Natural killer cell (primary cell): Measurements from ENCODE around the gene TMEM109. TPM values are rescaled to one million over a fixed set of nuclear protein-coding genes. Genes with fewer than 3 reads are reported as not detected.

Source experiments
- ATAC-seq, 3 donors: fragments of 150-1000 bp in 2 of 3; fragments of 200-7000 bp in 1 of 3; cut with Tn5 transposase; 1 replicate in 1 of 3; 2 replicates in 2 of 3; pipeline ENCODE4 v1.10.0; 2021; ENCODE audit warnings: mild to moderate bottlenecking in 2 of 3, moderate library complexity in 2 of 3
- DNase-seq, 2 donors: peaks; one replicate each; pipeline versions ENCODE4 v3.0.0 to v3.0.0-alpha.2; 2013 to 2021; ENCODE audit warnings: mixed read lengths in 1 of 2
- H3K27ac ChIP-seq: one replicate; pipeline ENCODE4 v1.5.1; 2013; ENCODE audit warnings: mild to moderate bottlenecking, low read length
- H3K27me3 ChIP-seq: one replicate; pipeline ENCODE4 v1.6.1; 2013; ENCODE audit warnings: low read length; ENCODE audit not compliant: control insufficient read depth, insufficient read depth
- H3K36me3 ChIP-seq: one replicate; pipeline ENCODE4 v1.6.1; 2013; ENCODE audit warnings: low read length; ENCODE audit not compliant: control insufficient read depth, insufficient read depth
- H3K4me1 ChIP-seq: one replicate; pipeline ENCODE4 v1.6.1; 2013; ENCODE audit warnings: low read length; ENCODE audit not compliant: control insufficient read depth, insufficient read depth
- H3K4me3 ChIP-seq: one replicate; pipeline ENCODE4 v1.5.1; 2013; ENCODE audit warnings: low read length
- H3K9me3 ChIP-seq: one replicate; pipeline ENCODE4 v1.6.1; 2013; ENCODE audit warnings: low read length; ENCODE audit not compliant: control insufficient read depth, insufficient read depth
- H3K27ac Mint-ChIP-seq, 2 donors: one replicate each; pipeline ENCODE4 v1.8.0; 2022; ENCODE audit warnings: mild to moderate bottlenecking in 2 of 2, mixed read lengths in 2 of 2, moderate library complexity in 1 of 2
- H3K27me3 Mint-ChIP-seq, 2 donors: one replicate each; pipeline ENCODE4 v1.8.0; 2022; ENCODE audit warnings: low read depth in 2 of 2, mixed read lengths in 2 of 2
- H3K36me3 Mint-ChIP-seq: one replicate; pipeline ENCODE4 v1.8.0; 2022; ENCODE audit warnings: mixed read lengths
- H3K4me1 Mint-ChIP-seq, 2 donors: one replicate each; pipeline ENCODE4 v1.8.0; 2022; ENCODE audit warnings: mixed read lengths in 2 of 2
- H3K4me3 Mint-ChIP-seq: one replicate; pipeline ENCODE4 v1.8.0; 2022; ENCODE audit warnings: mild to moderate bottlenecking, moderate library complexity, mixed read lengths
- H3K9me3 Mint-ChIP-seq, 2 donors: one replicate each; pipeline ENCODE4 v1.8.0; 2022; ENCODE audit warnings: mixed read lengths in 2 of 2
- CTCF ChIP-seq: fragments of 200-600 bp; IDR thresholded peaks from one replicate; pipeline ENCODE4 v1.8.0; 2022; ENCODE audit warnings: antibody characterized with exemption
- WGBS: methylation state at CpG from one replicate; pipeline ENCODE4 v1.1.7; 2013; ENCODE audit warnings: missing lambda C conversion rate; ENCODE audit not compliant: insufficient coverage; 5-methylcytosine and 5-hydroxymethylcytosine counted together
- intact Hi-C: fragments of 100-400 bp; cut with micrococcal nuclease; formaldehyde crosslinking; loops from one replicate; pipeline ENCODE4 v1.14.2; 2022
- total RNA-seq, 4 donors: library from RNA; stranded (reverse); fragments of 120-200 nt in 1 of 4; gene quantifications; one replicate each; pipeline versions ENCODE4 v1.2.3 to v1.2.4, GENCODE V29; 2013 to 2022

Gene TMEM109
- total RNA-seq, 3 donors from 2014 or later (not counting 1 experiment from before 2014, with no cell fraction given): 89.3 to 102 (median 96.8) TPM

DNA sequence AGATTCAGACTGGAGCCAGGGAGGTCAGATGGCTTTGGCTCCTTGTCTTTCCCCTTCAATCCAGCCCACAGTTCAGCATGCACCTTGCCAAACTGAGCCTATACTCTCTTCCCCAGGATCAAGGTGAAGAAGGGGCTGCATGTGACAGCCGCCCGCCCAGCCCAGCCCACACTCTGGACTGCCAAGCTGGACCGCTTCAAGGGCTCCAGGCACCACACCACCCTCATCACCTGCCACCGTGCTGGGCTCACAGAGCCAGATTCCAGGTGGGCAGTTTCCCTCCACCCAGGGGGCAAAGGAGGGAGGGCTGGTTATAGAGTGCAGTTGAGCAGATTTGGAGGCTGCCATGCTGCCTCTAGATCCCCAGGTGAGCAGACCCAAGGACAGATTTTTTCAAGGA lies 16.4 kb downstream of the TMEM109 start:
- peaks cover 0 to 1% of the 10 kb centered on the region in 2 donors for H3K4me1 Mint-ChIP-seq
- H3K4me3 Mint-ChIP-seq: no peak overlapping the region
- 94% methylated on average over 3 of the region's 4 CpGs for WGBS
- intact Hi-C loops: no loop called here
- no peak for TF ChIP-seq CTCF
- no peak overlapping the region for H3K27ac Mint-ChIP-seq
- no peak overlapping the region for H3K4me3 ChIP-seq
- H3K27me3 ChIP-seq: peaks cover 2% of the 10 kb centered on the region
- no peaks in the 10 kb centered on the region for H3K9me3 Mint-ChIP-seq
- ATAC-seq (no peak), DNase-seq (no peak)
- peaks cover 7% of the 10 kb centered on the region for H3K4me1 ChIP-seq
- H3K9me3 ChIP-seq: no peaks in the 10 kb centered on the region
- no peaks in the 10 kb centered on the region for H3K36me3 ChIP-seq
- no peaks in the 10 kb centered on the region for H3K36me3 Mint-ChIP-seq
- peaks cover 7 to 29% of the 10 kb centered on the region in 2 donors for H3K27me3 Mint-ChIP-seq
- H3K27ac ChIP-seq: no peak overlapping the region

- Mint-ChIP-seq H3K27ac (no peak overlapping the region), H3K4me1 (no peaks in the 10 kb centered on the region), H3K9me3 (no peaks in the 10 kb centered on the region), H3K27me3 (peaks cover 0 to 20% of the 10 kb centered on the region in 2 donors), H3K36me3 (no peaks in the 10 kb centered on the region), H3K4me3 (no peak overlapping the region)
- intact Hi-C loops: no loop called here
- Histone ChIP-seq H3K36me3 (no peaks in the 10 kb centered on the region), H3K4me1 (peaks cover 4% of the 10 kb centered on the region), H3K9me3 (no peaks in the 10 kb centered on the region), H3K4me3 (no peak overlapping the region), H3K27ac (peak overlapping the region; percentile 29), H3K27me3 (no peaks in the 10 kb centered on the region)
- no peak for TF ChIP-seq CTCF
- DNase-seq (no peak), ATAC-seq (no peak)
- 53% methylated on average over 9 of the region's 9 CpGs for WGBS
Observed at GRCh38 chr11:60931917-60932316, 18.0 kb downstream of the TMEM109 start.

GRCh38 chr11:60932605-60933356 lies 18.8 kb downstream of the TMEM109 start:
- DNase-seq: no peak
- H3K27me3 ChIP-seq: no peaks in the 10 kb centered on the region
- Mint-ChIP-seq H3K36me3 (no peaks in the 10 kb centered on the region), H3K9me3 (no peaks in the 10 kb centered on the region), H3K27ac (no peak overlapping the region), H3K4me3 (no peak overlapping the region), H3K4me1 (no peaks in the 10 kb centered on the region), H3K27me3 (peaks cover 0 to 15% of the 10 kb centered on the region in 2 donors)
- TF ChIP-seq CTCF: no peak
- intact Hi-C loops: no loop called here
- no peak overlapping the region for H3K27ac ChIP-seq
- H3K4me3 ChIP-seq: no peak overlapping the region
- H3K4me1 ChIP-seq: peaks cover 4% of the 10 kb centered on the region
- ATAC-seq: no peak
- H3K9me3 ChIP-seq: no peaks in the 10 kb centered on the region
- WGBS: 90% methylated on average over 3 of the region's 5 CpGs
- H3K36me3 ChIP-seq: no peaks in the 10 kb centered on the region
